IMR-90 (cell line): Measurements from ENCODE around the gene CCDC51.

Experiments
- FOS ChIP-seq: fragments of 150-350 bp; IDR thresholded peaks from 2 replicates; pipeline ENCODE4 v1.6.1; 2016; ENCODE audit warnings: low read depth, low read length
- MAFK ChIP-seq: IDR thresholded peaks from 2 replicates; pipeline ENCODE4 v1.6.1; 2012; ENCODE audit warnings: low read depth, low read length, improper control_type of control experiment
- POLR2A ChIP-seq: IDR thresholded peaks from 2 replicates; pipeline ENCODE4 v1.6.1; 2012; ENCODE audit warnings: mild to moderate bottlenecking, low read depth, low read length
- TF ChIP-seq, protein P1 (sequence below): conservative IDR thresholded peaks from 2 replicates; pipeline ENCODE4 v1.5.1; 2012; ENCODE audit warnings: mild to moderate bottlenecking, low read depth, low read length, improper control_type of control experiment

DNA sequence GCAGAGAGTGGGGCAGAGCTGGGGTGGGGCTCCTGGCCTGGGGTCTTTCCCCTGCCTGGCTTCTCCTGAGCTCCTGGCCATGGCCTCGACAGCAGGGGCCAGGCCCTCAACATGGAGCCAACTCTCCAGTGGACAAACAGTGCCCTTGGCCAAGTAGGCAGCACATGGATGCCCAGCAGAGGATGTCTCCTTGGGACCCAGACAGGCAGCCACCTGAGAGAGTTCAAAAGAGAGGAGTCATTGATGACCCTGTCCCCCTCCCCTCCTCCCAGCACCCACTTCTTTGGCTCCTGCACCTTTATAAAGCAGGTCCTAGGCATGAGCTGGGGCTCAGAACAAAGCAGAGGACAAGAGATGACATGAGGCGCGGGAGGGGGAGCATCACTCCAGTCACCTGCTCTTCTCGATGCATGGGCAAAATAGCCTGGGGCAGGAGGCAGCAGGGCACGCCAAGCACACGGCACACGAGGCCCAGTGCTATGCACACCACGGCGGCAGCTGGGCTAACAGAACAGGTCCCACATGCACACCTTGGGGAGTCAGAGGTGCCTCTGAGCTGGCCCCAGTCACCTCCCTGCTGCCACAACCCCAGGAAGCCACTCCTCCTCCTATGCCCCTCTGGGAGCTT is 36.6 kb upstream of the CCDC51 start:
- TF ChIP-seq, protein P1, sequence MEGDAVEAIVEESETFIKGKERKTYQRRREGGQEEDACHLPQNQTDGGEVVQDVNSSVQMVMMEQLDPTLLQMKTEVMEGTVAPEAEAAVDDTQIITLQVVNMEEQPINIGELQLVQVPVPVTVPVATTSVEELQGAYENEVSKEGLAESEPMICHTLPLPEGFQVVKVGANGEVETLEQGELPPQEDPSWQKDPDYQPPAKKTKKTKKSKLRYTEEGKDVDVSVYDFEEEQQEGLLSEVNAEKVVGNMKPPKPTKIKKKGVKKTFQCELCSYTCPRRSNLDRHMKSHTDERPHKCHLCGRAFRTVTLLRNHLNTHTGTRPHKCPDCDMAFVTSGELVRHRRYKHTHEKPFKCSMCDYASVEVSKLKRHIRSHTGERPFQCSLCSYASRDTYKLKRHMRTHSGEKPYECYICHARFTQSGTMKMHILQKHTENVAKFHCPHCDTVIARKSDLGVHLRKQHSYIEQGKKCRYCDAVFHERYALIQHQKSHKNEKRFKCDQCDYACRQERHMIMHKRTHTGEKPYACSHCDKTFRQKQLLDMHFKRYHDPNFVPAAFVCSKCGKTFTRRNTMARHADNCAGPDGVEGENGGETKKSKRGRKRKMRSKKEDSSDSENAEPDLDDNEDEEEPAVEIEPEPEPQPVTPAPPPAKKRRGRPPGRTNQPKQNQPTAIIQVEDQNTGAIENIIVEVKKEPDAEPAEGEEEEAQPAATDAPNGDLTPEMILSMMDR, result no peak
- no peak for TF ChIP-seq POLR2A
- TF ChIP-seq MAFK, result no peak
- TF ChIP-seq FOS, result no peak
